T-helper 1 cell treated with Interleukin-12 subunit alpha and Interleukin-12 subunit beta and Interleukin-4 antibody, amounts not matched to agents 30 ng/mL and 1 ng/mL, for 36 hours (primary cell): Measurements from ENCODE around the gene RAB31. TPM values are rescaled to one million over a fixed set of nuclear protein-coding genes. Genes with fewer than 3 reads are reported as not detected.

Experiments used
- intact Hi-C: fragments of 100-400 bp; cut with micrococcal nuclease; formaldehyde crosslinking; loops from one replicate; pipeline ENCODE4 v1.15.1; 2024
- total RNA-seq: library from RNA; stranded (reverse); gene quantifications from 2 replicates; pipeline ENCODE4 v1.2.3, GENCODE V29; 2022

Gene RAB31
- total RNA-seq, 1 donor from 2014 or later: 0.66 TPM

DNA sequence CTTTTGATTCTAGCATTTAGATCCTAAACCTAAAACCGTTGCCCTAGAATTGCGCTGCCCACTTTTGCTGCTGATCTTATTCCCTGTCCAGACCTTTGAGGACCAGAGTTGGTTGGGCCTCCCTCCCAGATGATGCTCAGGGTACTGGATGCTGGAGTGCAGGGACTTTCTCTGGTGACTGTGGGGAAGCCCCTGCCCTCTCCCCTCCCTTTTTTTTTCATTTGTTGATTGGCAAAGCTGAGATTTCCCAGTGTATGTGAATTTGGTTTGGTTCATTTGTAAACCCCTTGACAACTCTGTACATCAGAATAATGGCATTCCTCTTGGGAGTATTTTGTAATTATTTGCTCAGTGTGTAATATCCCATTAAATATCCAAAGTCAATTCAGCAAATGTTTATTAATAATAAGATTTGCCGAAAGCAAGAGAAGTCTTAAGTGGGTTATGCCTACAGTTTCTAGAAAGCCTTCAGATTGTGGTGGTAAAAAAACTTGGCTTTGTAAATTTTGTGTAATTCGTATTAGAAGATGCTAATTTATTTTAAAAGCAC lies 28.3 kb downstream of the RAB31 start:
- intact Hi-C loops: no loop called here

DNA sequence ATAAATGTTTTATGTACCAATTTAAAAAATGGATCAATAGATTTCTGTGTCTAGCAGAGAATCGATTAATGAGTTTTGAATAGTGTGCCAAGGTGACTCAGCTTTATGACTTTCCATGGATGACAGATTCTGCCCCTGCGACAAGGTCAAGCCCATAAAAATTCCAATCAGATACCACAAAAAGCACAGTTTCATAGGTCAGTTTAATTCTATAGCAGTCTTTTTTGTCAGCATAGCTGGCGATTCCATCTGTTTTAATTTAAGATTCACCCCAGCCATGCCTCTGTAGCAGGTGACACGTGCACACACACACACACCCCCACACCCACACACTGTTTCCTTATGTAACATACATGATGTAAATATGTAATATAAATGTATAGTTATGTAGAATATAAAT lies 28.9 kb downstream of the RAB31 start:
- intact Hi-C loops: no loop called here

DNA sequence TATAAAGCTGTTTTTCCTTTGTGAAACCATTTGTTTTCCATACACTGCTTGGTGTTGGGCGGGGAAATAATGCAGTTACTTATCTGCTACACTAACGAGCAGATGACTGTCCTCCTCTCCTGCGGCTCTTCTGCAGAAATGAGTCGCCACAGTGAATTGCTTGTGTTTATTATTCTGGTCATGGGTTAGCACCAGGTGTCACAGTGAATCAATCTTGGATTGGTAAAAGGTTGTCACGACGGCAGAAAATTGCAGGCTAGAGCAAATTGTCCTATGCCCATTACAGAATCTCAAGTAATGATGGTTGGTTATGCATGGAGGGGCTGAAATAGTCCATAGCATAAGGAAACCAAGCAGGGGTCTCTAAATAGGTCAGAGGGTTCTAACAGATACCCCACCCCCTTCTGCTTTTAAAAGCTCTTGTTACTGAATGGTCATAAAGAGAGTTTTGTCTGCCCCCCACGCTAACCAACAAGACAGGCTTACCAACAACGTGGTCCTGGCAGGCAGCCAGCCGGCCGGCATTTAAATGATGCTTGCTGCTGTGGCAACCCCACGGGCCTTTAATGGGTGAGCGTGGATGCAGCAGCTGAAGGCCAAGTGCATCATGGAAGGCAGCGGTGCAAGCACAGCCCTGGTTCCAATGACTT lies 29.5 kb downstream of the RAB31 start:
- intact Hi-C loops: no loop called here

DNA sequence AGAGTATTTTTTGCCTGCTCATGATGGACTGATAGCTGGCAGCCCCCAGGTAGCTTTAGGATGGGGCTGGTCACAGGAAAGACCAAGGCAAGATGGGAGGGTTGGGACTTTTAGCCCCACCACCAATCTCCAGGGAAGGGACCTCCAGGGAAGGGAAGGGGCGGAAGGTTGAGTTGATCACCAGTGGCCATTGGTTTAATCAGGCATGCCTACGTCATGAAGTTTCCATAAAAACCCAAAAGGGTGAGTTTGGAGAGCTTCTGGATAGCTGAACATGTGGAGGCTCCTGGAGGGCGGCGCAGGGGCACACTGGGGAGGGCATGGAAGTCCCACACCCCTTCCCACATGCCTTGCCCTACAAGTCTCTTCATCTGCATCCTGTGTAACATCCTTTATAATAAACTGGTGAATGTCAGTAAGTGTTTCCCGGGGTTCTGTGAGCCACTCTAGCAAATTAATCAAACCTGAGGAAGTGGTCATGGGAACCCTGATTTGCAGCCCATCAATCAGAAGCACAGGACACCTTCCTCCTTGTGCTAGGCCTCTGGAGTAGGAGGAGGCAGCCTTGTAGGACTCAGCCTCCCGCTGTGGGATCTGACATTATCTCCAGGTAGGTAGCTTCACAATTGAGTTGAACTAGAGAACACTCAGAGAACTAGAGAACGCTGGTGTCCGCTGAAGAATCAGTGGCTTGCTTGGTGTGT lies 30.3 kb downstream of the RAB31 start:
- intact Hi-C loops: no loop called here

DNA sequence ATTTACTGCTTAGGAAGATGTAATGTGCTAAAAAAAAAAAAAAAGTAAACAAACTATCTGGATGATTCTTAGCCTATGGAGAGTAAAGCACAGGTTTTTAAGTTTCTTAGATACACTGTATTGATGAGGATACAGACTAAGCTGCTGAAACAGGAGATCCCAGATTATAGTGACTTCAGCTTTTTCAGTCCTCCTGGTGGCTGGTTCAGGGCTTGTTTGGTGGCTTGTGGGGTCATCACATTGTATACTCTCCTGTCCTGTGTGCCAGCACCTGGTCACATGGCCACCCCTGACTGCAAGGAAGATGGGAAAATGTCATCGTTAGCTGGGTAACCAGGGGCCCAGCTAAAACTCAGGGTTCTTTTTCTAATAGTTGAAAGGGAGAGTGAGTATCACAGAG lies 31.4 kb downstream of the RAB31 start:
- intact Hi-C loops: no loop called here

DNA sequence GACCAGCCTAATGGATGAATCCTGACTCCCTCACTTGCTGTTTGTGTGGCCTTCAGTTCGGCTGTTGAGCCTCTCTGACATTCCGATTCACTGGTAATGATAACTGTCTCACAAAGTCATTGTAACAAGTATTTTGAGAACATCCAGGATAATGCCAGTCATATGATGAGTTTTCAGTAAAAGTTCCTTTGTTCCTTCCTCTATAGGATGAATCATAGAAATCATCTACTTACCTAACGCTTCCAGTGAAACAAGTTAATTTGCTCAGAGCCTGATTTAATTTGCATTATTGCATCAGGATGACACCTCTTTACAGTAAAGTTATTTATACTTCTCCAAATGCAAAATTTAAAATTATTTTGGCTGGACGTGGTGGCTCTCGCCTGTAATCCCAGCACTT lies 32.0 kb downstream of the RAB31 start:
- intact Hi-C loops: no loop called here

DNA sequence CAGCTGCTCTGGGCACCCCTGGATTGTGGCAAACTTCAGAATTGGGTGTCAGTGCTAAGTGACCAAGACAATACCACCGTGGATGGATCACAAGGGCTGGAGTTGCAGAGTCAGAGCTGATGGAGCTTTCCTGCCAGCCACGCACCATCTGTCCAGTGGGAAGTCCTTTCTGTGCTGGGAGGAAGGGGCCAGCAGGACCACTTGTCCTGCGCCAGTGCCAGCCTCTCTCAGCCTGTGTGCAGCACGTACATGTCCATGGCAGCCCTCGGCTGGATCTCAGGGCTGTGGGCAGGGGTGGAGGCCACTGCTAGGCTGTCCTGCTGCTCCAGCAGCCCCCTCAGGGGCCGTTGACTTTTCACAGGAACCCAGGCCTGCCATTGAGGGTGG lies 33.3 kb downstream of the RAB31 start:
- intact Hi-C loops: no loop called here

DNA sequence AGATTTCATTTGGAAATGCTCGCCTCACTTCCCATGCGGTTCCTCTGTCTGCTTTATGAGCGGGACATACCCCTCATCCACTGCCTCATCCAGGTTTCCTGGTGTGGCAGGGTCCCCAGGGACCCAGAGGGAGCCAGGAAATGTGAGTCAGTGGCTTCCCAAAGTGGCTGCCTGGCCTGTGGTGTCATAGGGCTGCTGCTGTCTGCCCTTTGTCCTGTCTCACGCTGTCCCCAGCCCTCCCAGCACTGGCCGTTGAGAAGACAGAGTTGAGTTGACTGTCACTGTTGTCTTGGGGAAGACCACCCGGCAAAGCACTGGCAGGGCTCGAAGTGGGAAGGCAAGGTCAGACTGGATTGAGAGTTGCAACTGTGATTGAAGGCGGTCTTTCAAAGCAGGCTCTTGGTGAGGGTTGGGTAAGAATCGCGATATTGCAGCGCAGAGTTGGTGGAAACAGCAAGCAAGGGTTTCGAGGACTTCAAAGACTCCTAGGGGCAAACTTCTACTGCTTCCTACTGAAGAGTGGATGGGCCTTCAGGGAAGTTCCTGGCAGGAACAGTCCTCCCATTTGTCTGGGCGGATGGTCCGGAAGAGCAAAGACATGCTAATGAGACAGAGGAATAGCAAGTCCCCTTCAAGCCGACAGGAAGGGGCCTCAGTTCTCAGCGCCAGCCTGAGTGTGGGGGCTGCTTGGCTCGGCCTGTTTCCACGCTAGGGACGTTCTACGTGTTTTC lies 33.9 kb downstream of the RAB31 start:
- intact Hi-C loops: no loop called here

DNA sequence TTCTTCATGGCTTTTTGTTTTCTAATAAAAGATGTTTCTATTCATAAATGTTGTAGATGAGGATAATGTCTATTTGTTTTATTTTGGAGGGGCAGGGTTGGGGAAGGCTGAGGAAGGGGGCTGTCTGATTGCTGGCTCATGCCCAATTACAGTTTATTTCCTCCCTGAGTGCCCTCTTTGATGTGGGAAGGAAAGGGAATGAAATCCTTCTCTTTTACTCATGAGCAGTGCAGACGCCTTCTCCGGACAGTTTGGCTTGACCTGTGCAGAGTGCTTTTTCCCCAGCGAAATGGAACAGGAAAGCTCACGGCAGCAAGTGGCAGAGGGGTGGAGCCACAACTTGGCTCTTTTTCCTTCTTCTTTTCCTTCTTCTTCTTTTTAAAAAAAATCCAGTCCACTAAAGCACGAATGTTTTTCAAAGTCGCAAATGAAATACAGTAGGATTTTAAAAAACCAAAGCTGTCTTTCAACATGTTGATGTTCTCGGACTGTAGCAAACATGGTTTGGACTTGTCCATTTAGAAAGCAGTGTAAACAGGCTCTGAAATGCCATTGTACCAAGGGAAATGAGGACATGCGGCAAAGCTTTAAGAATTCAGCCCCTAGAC lies 34.5 kb downstream of the RAB31 start:
- intact Hi-C loops: no loop called here

DNA sequence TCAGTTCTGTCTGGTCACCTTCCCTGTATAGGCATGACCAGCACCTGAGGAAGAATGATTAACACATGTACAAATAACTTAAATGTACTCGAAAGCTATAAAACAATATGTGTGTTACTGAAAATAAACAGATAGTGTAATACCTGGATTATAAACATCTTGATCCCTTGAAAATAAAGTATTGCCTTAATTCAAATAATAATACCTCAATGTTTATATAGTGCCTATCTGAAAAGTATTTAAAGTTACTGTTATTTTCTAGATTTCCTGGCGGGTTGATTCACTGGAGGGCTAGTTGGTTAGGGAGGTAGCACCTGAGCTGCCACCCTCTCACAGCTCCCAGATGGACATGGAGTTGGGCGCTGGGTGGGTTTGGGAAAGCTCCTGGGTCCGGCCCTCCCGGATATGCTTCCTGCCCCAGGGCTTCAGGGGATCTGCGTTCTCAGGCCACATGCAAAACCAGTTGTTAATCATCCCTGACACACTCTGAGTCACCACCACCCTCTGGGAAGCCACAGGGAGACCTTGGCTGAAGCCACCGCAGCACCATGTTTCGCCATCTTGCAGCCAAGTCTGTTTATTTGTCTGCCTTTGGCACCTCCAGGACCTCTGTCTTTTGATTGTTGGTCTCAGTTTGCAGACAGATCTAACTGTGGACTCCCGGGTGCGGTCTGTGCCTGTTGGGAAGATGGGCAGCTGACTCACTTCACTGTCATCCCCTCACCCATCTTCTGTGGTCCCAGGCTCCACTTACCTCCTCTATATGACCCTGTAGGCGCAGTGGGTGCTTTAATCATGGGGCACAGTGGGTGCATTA lies 35.3 kb downstream of the RAB31 start:
- intact Hi-C loops: no loop called here

DNA sequence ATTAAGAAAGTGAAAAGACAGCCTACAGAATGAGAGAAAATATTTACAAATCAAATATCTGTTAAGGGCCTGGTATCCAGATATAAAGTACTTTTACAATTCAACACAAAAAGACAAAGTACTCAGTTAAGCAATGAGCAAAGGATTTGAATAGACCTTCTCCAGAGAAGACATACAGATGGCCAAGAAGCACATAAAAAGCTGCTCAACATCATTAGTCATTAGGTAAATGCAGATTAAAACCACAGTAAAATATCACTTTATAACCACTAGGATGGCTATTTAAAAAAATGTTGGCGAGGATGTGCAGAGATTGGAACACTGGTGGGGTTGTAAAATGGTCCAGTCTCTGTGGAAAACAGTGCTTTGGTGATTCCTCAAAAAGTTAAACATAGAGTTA lies 38.9 kb downstream of the RAB31 start:
- intact Hi-C loops: no loop called here

DNA sequence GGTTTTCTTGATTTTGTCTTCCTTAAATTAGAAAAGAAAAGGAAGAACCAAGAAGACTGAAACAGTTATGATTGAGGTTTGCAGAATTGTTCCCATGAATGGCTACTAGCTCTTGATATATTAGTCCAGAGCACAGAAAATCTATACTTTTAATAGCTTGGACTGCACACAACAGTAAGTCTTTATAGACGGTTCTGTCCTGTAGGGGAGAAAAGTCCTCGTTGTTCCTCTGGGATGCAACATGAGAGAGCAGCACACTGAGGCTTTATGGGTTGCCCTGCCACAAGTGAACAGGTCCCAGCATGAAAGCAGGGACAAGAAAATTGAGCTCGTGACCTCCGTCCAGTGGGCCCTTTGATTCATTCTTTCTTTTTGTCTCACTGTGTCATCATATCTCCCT lies 41.5 kb downstream of the RAB31 start:
- intact Hi-C loops: no loop called here

DNA sequence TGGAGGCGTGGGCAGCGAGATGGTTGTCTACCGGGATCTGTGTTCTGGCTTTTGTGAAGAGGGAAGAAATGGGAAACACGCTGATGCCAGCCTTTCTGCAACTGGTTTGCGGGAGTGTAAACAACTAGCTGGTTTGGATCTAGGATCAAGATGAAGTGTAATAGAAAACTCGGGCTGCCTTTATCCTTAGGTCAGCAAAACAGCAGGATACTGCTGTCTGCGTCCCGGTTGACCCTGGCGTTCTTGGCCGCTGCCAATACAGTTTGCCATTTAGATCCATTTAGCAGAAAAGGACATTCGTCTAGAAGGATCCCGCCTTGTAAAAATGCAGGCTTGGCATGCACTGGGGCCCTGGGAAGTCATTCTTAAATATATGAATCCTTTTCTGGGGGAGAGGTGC lies 42.0 kb downstream of the RAB31 start:
- intact Hi-C loops: no loop called here

DNA sequence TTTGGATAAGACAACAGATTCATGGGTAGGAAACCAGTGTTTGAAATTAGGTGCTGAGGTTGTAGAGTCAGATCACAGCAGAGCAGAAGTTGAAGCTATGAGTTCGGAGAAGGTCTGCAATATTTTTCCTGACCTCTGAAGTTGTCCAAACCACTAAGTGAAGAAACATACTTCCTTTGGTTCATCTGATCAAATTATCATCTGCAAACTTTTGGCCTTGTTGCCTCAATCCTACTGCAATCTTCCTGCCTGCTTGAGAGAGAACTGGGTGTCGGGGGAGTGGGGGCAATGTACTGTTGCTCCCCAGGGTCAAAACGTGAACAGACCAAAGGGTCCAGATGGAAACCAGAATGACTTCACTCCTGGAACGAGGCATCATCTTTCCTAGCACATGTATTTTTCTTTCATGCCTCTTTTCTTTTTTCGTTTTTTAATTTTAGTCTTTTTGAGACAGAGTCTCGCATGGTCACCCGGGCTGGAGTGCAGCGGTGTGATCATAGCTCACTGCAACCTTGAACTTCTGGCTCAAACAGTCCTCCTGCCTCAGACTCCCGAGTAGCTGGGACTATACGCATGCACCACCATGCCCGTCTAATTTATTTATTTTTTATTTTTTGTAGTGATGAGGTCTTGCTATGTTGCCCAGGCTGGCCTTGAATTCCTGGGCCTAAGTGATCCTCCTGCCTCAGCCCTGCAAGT lies 42.7 kb downstream of the RAB31 start:
- intact Hi-C loops: no loop called here

DNA sequence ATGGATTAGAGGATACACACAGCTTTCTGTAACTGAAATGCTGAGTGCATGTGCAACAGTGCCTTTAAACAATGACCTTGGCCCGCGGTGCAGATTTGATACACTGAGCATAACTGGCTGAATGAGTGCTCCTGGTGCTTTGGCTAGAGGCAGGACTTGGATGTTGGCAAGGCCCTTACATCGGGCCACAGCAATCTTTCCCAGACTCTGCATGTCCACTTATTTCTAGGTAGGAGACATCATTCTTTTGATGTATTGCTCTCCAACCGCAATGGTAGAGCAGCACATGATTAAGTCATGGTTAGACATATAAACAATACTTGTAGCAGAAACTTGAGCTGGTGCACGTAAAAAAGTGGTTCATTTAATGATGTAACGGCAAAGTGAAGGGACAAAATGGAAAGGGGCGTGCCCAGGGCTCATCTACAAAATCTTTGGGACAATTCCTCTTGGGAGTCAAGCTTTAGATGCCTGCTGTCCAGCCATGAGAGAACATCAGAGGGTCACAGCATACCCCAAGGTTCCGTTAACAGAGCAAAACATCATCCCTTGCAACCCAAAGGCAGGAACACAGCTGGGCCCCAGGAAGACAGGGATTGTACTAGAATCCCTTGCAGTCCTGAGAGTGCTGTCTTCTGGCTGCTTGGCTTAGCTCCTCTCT lies 43.4 kb downstream of the RAB31 start:
- intact Hi-C loops: no loop called here

DNA sequence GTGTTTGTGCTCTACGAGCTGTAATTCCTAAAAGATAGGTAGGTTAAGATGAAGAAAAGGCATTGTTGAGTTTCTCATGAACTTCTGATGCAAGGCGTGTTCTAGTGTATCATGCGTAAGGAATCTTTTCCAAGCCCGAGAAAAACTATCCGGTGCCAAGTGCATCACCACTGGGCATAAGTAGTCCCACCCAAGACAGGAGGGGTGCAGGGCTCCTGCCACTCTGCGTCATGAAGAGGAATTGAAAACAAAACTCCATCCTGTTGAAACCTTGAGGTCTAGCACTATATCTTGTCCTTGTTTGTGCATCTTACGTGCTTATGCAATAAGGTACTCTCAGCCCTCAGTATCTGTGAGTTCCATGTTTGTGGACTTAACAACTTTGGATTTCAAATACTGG lies 45.7 kb downstream of the RAB31 start:
- intact Hi-C loops: no loop called here

DNA sequence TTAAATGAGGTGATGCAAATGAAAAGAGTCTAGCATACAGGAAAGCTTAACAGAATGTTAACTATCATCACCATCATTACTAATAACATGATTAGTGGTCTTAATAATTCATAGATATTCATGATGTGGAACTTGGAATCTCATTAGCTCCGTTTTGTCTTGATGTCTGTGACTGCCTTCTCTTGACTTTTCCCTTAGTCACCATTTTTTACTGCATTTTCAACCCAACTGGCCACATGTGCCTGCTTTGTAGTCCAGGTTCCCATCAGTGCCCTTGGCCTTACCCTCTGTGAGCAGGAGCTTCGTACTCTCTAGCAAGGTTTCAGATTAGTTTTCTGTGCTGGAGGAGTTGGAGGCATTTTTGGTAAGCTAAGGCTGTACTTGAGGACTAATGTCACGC lies 47.0 kb downstream of the RAB31 start:
- intact Hi-C loops: no loop called here

DNA sequence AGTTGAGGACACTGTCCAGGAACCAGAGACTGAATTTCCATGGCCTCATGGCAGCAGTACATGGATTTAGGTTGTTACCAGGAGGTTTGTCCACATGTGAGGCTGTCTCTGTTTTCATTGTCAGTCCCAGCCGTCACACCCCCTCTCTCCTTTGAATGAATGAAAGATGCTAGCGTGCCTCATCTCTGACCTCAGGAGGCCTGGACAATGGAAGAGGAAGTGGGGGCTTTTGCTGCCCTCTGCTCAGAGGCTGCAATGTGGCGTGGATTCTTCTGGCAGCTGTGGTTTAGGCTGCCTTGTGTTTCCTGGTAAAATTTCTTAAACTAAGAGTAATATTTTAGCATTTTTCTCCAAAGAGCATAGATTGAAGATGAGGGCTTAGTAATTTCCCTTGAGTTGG lies 47.5 kb downstream of the RAB31 start:
- intact Hi-C loops: no loop called here

DNA sequence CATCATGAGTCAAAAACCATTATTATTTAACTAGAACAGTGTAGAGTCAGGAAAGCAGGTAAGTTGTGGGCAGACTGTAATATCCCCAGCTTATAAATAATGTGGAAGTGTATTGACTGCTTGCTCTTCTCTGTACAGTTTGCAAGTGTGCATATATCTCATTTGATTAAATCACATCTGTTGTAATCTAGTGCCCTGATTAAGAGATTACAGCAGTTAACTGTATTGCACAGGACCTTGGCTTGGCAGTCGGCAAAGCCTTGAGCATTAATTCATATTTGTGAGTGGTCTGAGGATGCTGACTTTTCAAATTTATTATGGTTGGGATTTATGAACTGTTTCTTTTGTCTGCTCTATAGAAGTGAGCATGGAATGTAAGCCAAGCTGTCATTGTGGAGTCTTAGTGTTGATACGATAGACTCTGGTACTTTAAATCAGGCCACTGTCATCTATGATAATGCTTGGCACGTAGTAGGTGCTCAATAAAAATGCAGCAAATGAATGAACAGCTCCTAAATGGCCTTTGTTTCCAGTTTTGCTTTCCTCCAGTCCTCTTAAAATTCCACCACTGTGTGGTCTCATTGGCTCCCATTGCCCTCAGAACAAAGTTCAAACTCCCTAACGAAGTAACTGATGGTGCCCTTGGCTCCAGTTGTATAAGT lies 48.3 kb downstream of the RAB31 start:
- intact Hi-C loops: no loop called here
